GM12874 (cell line): ENCODE results near the gene GAB2.

Experiments used
- TF ChIP-seq, protein P1 (sequence below): IDR thresholded peaks from 2 replicates; pipeline ENCODE4 v1.5.1; 2011; ENCODE audit warnings: low read depth, mild to moderate bottlenecking, control low read depth, low read length, moderate library complexity; ENCODE audit not compliant: insufficient read depth

Gene GAB2

DNA sequence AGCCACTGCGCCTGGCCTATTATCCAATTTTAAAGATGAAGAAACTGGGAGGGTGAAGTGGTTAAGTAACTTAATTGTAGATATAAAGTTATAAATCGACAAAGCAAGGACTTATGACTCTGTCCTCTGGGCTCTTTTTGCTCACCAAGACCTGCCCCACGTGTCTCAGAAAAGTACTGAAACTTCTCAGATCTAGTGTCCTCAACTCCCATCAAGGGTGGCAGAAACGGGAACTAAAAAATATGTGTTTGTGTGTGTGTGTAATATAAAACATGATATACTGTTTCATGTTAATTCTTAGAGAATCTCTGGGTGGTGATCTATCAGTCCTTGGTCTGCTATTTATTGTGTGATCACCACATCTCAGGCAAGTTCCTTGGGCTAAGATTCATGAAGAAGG is 104.9 kb downstream of the GAB2 start:
- TF ChIP-seq, protein P1, sequence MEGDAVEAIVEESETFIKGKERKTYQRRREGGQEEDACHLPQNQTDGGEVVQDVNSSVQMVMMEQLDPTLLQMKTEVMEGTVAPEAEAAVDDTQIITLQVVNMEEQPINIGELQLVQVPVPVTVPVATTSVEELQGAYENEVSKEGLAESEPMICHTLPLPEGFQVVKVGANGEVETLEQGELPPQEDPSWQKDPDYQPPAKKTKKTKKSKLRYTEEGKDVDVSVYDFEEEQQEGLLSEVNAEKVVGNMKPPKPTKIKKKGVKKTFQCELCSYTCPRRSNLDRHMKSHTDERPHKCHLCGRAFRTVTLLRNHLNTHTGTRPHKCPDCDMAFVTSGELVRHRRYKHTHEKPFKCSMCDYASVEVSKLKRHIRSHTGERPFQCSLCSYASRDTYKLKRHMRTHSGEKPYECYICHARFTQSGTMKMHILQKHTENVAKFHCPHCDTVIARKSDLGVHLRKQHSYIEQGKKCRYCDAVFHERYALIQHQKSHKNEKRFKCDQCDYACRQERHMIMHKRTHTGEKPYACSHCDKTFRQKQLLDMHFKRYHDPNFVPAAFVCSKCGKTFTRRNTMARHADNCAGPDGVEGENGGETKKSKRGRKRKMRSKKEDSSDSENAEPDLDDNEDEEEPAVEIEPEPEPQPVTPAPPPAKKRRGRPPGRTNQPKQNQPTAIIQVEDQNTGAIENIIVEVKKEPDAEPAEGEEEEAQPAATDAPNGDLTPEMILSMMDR, result no peak

DNA sequence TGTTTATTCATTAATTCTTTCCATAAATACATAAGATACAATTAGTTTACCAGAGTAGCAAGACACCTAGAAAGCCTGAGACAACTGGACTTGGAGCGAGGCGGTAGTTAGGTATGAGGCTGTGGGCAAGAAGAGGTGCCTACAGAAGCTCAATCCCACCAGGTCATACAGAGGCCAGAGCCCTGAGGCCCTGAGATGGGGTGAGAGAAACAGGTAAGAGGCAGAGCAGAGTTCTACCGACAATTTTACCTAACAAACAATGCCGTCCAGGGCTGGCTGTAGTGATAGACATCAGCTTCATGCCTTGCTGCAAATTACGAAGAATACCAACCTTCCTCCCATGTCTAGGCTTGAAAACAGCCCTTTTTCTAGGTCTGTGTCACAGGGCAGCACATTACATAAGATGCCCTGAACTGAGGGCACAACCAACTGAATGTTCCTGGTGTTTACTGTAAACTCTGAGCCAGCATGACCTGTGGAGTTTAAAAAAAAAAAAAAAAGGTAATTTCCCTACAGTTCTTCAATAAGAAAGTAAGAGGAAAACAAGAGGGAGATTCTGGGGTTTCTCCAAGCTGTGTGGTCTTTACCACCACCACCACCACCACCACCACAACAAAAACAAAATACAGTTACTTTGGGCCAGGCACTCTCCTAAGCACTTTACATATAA is 105.8 kb downstream of the GAB2 start:
- TF ChIP-seq, protein P1, result no peak

DNA sequence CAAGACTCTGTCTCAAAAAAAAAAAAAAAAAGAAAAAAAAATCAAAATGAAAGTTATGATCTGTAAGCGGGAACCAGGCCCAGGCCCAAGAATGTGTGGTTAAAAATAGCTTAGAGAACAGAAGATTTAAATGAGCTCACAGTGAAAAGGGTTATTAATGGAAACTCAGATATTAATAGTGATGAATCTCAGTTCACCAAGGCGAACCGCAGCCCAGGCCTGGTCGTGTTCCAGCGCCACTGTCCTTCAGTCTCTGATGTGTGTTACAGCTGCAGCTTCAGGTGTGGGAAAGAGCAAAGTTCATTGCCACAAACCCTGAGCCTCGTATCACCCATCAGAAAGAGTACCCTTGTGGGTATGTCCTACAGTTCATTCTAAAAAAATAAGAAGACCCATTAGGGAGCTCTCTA is 107.1 kb downstream of the GAB2 start:
- TF ChIP-seq, protein P1, result no peak

DNA sequence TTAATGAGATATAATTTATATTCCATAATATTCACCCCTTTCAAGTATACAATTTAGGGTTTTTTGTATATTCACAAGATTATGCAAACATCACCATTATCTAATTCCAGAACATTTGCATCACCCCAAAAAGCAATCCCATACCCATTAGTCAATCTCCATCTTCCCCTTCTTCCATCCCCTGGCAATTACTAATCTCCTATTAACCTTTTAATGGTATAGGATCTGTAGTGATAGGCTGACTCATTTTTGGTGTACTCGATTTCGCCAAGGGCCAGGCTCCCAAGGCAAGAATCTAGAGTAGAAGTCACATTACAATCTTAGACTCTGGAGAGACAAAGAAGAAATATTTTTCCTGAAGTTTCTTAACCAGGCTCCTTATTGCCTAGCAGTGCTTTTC is 113.4 kb downstream of the GAB2 start:
- TF ChIP-seq, protein P1, result no peak

DNA sequence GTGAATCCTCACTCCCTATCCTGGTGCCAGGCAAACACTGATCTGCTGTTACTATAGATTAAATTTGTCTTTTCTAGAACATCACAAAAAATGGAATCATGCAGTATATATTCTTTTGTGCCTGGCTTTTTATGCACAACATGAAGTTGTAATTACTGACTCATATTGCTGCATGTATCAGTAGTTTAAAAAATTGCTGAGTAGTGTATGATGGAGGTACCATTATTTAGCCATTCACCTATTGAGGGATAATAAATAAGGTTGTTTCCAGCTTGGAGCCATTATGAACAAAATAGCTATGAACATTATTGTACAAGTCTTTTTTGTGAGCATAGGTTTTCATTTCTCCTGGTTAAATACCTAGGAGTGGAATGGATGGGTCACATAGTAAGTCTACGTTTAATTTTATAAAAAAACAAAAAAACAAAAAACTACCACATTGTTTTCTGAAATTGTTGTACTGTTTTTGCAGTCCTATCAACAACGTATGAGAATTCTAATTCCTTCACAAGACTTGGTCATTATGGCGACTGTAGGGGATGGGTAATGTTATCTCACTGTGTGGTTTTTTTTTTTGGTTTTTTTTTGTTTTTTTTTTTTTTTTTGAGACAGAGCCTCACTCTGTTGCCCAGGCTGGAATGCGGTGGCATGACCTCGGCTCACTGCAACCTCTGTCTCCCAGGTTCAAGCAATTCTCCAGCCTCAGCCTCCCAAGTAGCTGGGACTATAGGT is 117.3 kb downstream of the GAB2 start:
- TF ChIP-seq, protein P1, result no peak

DNA sequence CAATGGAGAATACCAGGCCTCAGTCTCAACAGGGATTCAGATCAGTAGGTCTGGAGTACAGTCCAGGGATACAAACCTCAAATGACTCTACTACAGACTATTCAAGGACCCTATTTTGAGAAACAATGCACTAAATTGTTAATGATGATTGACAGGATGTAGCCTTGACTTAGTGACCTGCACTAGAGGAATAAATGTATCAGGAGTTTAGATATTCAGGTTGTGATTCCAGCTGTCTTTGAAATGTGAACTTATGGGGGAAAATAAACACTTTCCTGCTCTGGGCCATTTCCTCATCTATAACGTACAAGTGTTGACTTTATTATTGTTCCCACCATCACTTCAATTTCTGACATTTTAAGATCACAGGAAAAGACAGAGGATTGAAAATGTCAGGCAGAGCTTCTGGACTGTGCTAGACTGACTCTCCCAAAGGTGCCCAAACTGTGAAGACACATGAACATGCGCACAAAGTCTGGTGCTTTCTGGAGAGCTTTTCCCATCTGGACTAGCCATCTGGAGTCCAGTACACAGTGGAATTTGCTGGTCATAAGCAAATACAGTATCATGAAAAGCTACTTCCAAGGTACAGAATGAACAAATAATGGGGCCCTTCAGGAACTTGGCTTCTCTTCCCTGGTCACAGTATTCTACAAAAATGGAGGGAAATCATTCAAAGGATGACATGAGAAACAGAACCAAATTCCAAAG is 118.5 kb downstream of the GAB2 start:
- TF ChIP-seq, protein P1, result no peak

DNA sequence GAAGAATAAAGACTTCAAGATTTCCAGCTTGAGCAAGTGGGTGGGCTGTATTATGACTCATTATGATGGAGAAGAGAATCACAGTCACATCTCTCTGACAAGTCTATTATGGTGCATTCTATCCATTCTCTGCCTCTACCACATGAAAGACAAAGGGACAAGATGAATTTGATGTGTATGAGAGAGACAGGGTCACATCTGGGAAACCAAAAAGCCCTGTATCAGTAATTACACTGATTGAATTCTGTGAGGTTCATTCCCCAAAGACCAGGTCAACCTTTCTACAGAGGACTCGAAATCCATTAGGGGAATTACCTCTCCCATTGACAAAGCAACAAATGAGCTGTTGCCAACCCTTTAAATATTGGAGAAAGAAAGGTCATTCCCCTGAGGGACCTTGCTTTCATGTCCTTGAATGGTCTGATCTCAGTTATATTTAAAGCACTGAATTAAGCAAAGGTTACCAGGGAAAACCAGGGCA is 119.3 kb downstream of the GAB2 start:
- TF ChIP-seq, protein P1, result no peak
